Kidney (tissue), 14 donors: ENCODE data around the gene CTRB1. TPM values are rescaled to one million over a fixed set of nuclear protein-coding genes. Genes with fewer than 3 reads are reported as not detected.

Experiments
- DNase-seq, 5 donors: peaks; one replicate each; pipeline ENCODE4 v3.0.0-alpha.2; 2013 to 2020
- FAIRE-seq: peaks from 2 replicates; lab custom pipeline; 2012; peaks lifted over from hg19 to GRCh38; lab: Jason Lieb, UNC
- H3K27ac ChIP-seq, 2 donors: one replicate each; pipeline ENCODE4 v1.7.0; 2013; ENCODE audit warnings: low read depth in 2 of 2, low read length in 2 of 2, inconsistent platforms in 1 of 2
- H3K27me3 ChIP-seq: one replicate; pipeline ENCODE4 v1.7.1; 2013; ENCODE audit warnings: low read length, inconsistent platforms; ENCODE audit not compliant: control insufficient read depth, insufficient read depth
- H3K36me3 ChIP-seq, 3 donors: one replicate each; pipeline versions ENCODE4 v1.7.0 to v1.7.1; 2013; ENCODE audit warnings: low read length in 3 of 3, control low read depth in 1 of 3, inconsistent platforms in 1 of 3; ENCODE audit not compliant: insufficient read depth in 3 of 3, control insufficient read depth in 2 of 3
- H3K4me1 ChIP-seq, 3 donors: one replicate each; pipeline versions ENCODE4 v1.7.0 to v1.7.1; 2013; ENCODE audit warnings: low read length in 3 of 3, inconsistent platforms in 1 of 3, low read depth in 1 of 3; ENCODE audit not compliant: control insufficient read depth in 2 of 3, insufficient read depth in 2 of 3
- H3K4me3 ChIP-seq, 3 donors: one replicate each; pipeline versions ENCODE4 v1.7.0 to v1.8.1; 2013; ENCODE audit warnings: low read length in 3 of 3, control low read depth in 1 of 3, inconsistent platforms in 1 of 3
- H3K9ac ChIP-seq, 3 donors: one replicate each; pipeline versions ENCODE4 v1.7.0 to v1.7.1; 2013; ENCODE audit warnings: low read length in 3 of 3, control low read depth in 1 of 3, inconsistent platforms in 1 of 3
- H3K9me3 ChIP-seq, 3 donors: one replicate each; pipeline versions ENCODE4 v1.7.0 to v1.7.1; 2013; ENCODE audit warnings: low read length in 3 of 3, control low read depth in 1 of 3, inconsistent platforms in 1 of 3; ENCODE audit not compliant: control insufficient read depth in 2 of 3, insufficient read depth in 1 of 3
- intact Hi-C: fragments of 100-400 bp; cut with DNase I; formaldehyde crosslinking; loops from one replicate; pipeline ENCODE4 v1.11.1; 2022
- polyA plus RNA-seq: library from polyadenylated mRNA; stranded (reverse); fragments of 350-450 nt; fragmentation: Illumina TruSeq; extraction: RNeasy Lipid Tissue Mini Kit (QIAGEN cat#74804); gene quantifications from one replicate; pipeline ENCODE4 v1.2.3, GENCODE V29; 2014; ENCODE audit warnings: low read depth, low replicate concordance; ENCODE audit not compliant: insufficient read depth
- total RNA-seq: library from RNA; stranded (reverse); fragmentation: NEBNext Ultra II Directional; extraction: Animal tissue kit (Norgen Biotek cat#: 25700); gene quantifications from one replicate; pipeline ENCODE4 v1.2.1, GENCODE V29; 2021
- TF ChIP-seq, protein P1 (sequence below): IDR thresholded peaks from 3 replicates; pipeline ENCODE4 v1.5.1; 2012; ENCODE audit warnings: mild to moderate bottlenecking, moderate library complexity, borderline replicate concordance; ENCODE audit not compliant: insufficient read depth; ENCODE audit errors: extremely low read depth
- donor health status: control.
- donor health status: control.
- donor health status: control.
- donor health status: control.
- donor health status: control.
- donor health status: DM: yes; HTN: yes; CAD: no.
- donor health status: Normal renal cell carcinoma (clear cell type).

CTRB1 gene
- total and polyA plus RNA-seq, 2 donors from 2014 or later = not detected

DNA sequence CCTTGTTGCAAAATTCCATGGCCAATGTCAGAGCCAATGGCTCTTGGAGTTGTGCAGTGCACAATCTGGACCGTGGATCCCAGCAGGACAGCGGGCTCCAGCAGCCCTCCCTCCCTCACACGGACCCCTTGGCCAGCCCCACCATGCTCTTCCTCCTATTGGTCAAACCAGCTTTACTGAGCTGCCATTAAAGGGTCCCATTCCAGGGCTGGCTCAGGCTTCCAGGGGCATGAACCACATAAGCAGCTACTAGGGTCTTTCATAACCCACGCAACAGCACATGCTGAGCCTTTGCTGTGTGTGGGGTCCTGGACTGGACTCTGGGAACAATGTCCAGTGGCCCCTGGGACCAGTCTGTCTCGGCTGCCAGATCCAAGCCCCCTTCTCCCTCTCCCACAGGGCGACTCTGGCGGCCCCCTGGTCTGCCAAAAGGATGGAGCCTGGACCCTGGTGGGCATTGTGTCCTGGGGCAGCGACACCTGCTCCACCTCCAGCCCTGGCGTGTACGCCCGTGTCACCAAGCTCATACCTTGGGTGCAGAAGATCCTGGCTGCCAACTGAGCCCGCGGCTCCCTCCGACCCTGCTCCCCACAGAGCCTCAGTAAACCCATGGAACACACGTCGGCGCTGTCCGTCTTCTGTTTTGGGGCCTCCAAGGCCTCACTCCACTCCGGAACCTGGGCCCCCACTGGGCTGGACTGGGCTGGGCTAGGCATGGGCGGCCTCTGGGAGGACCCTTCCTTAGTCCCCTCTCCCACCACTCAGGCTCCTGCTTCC, 5.7 kb downstream of the CTRB1 start:
- TF ChIP-seq, protein P1, sequence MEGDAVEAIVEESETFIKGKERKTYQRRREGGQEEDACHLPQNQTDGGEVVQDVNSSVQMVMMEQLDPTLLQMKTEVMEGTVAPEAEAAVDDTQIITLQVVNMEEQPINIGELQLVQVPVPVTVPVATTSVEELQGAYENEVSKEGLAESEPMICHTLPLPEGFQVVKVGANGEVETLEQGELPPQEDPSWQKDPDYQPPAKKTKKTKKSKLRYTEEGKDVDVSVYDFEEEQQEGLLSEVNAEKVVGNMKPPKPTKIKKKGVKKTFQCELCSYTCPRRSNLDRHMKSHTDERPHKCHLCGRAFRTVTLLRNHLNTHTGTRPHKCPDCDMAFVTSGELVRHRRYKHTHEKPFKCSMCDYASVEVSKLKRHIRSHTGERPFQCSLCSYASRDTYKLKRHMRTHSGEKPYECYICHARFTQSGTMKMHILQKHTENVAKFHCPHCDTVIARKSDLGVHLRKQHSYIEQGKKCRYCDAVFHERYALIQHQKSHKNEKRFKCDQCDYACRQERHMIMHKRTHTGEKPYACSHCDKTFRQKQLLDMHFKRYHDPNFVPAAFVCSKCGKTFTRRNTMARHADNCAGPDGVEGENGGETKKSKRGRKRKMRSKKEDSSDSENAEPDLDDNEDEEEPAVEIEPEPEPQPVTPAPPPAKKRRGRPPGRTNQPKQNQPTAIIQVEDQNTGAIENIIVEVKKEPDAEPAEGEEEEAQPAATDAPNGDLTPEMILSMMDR = no peak
- Histone ChIP-seq H3K27ac (no peak overlapping the region), H3K9me3 (no peaks in the 10 kb centered on the region), H3K36me3 (peaks cover 0 to 11% (median 6%) of the 10 kb centered on the region in 3 donors), H3K4me1 (no peaks in the 10 kb centered on the region), H3K9ac (no peak overlapping the region), H3K27me3 (no peaks in the 10 kb centered on the region), H3K4me3 (no peak overlapping the region)
- intact Hi-C loops = no loop called here
- FAIRE-seq (no peak), DNase-seq (peak in 1 of 5 donors; percentile 51)

DNA sequence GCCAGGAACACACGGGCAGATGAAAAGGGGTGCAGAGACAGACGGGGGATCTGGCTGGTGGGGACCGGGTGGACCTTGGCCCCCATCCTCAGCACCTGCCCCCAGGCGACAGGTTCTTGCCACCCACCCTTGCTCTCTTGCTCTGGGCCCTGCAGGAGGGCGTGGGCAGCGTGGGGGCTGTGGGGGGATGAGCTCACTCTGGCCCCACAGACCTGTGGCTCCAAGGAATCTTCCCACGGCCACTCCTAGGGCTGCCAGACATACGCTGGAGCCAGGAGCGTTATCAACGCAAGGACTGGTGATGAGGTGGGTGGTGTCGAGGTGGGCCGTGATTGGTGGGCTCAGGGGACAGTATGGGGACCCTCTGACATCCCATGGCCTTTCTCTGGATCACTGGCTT, 6.3 kb downstream of the CTRB1 start:
- Histone ChIP-seq H3K4me1 (peaks cover 0 to 3% (median 1%) of the 10 kb centered on the region in 3 donors), H3K9ac (no peak overlapping the region), H3K27ac (no peak overlapping the region), H3K27me3 (no peaks in the 10 kb centered on the region), H3K36me3 (peaks cover 0 to 15% (median 7%) of the 10 kb centered on the region in 3 donors), H3K9me3 (no peaks in the 10 kb centered on the region), H3K4me3 (no peak overlapping the region)
- intact Hi-C loops = no loop called here
- DNase-seq = peak in 1 of 5 donors; percentile 49
- TF ChIP-seq, protein P1 = no peak
- FAIRE-seq = no peak

DNA sequence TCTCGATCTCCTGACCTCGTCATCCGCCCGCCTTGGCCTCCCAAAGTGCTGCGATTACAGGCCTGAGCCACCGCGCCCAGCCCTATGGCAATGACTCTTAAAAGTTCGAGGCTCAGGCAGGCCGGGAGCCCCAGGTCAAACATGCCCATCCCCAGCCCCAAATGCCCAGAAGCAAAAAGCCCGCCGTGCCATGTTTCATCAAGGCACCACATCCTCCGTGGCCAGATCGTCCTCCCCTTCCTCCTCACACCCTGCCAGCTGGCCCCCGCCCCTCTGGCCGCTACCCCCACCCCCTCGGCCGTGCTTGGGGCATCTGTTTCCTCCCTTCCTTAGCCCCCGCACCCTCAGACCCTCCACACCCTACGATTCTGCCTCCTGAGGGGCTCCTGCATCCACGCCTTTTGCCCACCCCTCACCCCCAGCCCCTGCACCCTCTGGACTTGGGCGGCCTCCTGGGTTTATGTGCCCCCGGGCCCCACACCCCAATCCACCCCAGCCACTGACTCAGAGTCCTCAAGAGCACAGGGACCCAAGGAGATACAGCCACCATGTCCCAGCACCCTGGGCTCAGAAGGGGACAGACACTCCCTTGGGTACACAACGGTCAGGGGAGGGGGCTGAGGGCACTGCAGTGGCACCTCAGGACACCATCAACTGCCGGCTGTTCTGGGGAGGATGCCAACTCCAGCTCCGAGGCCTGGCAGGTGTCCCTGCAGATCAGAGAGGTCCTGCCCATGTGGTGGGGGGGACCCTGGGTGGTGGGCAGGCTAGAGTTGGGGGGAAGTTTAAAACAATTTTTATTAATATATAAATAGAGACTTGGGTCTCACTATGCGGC, 7.1 kb downstream of the CTRB1 start:
- intact Hi-C loops = no loop called here
- Histone ChIP-seq H3K9me3 (no peaks in the 10 kb centered on the region), H3K9ac (no peak overlapping the region), H3K27me3 (no peaks in the 10 kb centered on the region), H3K27ac (no peak overlapping the region), H3K36me3 (peaks cover 0 to 15% (median 7%) of the 10 kb centered on the region in 3 donors), H3K4me3 (no peak overlapping the region), H3K4me1 (peaks cover 0 to 9% (median 8%) of the 10 kb centered on the region in 3 donors)
- peak in 2 of 5 donors; percentile 44 to 53 for DNase-seq
- TF ChIP-seq, protein P1 = no peak
- FAIRE-seq = no peak
